Esophagus (tissue), 2 donors: Measurements from ENCODE around the gene AGFG1. TPM values are rescaled to one million over a fixed set of nuclear protein-coding genes. Genes with fewer than 3 reads are reported as not detected.
"Not testable (repeated sequence)": the region's sequence is repeated elsewhere in the genome, so short reads cannot be mapped to it uniquely, and the experiment has no call there.

Experiments used
- H3K27ac ChIP-seq, 2 donors: one replicate each; pipeline ENCODE4 v1.5.1; 2013; ENCODE audit warnings: low read depth in 2 of 2, mild to moderate bottlenecking in 2 of 2, inconsistent platforms in 1 of 2, low read length in 1 of 2, moderate library complexity in 1 of 2
- H3K27me3 ChIP-seq, 2 donors: one replicate each; pipeline ENCODE4 v1.6.1; 2013; ENCODE audit warnings: low read length in 2 of 2, control low read depth in 1 of 2, mild to moderate bottlenecking in 1 of 2; ENCODE audit not compliant: insufficient read depth in 2 of 2, control insufficient read depth in 1 of 2
- H3K36me3 ChIP-seq, 2 donors: one replicate each; pipeline ENCODE4 v1.6.1; 2013; ENCODE audit warnings: low read length in 1 of 2; ENCODE audit not compliant: control insufficient read depth in 2 of 2, insufficient read depth in 2 of 2
- H3K4me1 ChIP-seq, 2 donors: one replicate each; pipeline ENCODE4 v1.6.1; 2013; ENCODE audit warnings: low read length in 1 of 2; ENCODE audit not compliant: control insufficient read depth in 2 of 2, insufficient read depth in 2 of 2
- H3K4me3 ChIP-seq, 2 donors: one replicate each; pipeline ENCODE4 v1.5.1; 2013; ENCODE audit warnings: low read length in 2 of 2, mild to moderate bottlenecking in 2 of 2, low read depth in 1 of 2, moderate library complexity in 1 of 2
- H3K9me3 ChIP-seq, 2 donors: one replicate each; pipeline ENCODE4 v1.6.1; 2013; ENCODE audit warnings: mild to moderate bottlenecking in 2 of 2, low read depth in 1 of 2, low read length in 1 of 2, moderate library complexity in 1 of 2; ENCODE audit not compliant: control insufficient read depth in 2 of 2, insufficient read depth in 1 of 2
- WGBS, 2 donors: extraction: QIAGEN DNeasy Blood & Tissue Kit; methylation state at CpG; one replicate each; pipeline ENCODE4 v1.1.7; 2013; 5-methylcytosine and 5-hydroxymethylcytosine counted together
- polyA plus RNA-seq, 2 donors: library from polyadenylated mRNA; stranded (reverse); fragments of 200-250 nt; gene quantifications; one replicate each; pipeline ENCODE4 v1.2.3, GENCODE V29; 2013
- donor health status: healthy with polysubstance abuse.
- donor health status: Bipolar disorder and iron deficiency.

Gene AGFG1
- polyA plus RNA-seq, 2 donors, result 20.3 to 31.2 TPM

DNA sequence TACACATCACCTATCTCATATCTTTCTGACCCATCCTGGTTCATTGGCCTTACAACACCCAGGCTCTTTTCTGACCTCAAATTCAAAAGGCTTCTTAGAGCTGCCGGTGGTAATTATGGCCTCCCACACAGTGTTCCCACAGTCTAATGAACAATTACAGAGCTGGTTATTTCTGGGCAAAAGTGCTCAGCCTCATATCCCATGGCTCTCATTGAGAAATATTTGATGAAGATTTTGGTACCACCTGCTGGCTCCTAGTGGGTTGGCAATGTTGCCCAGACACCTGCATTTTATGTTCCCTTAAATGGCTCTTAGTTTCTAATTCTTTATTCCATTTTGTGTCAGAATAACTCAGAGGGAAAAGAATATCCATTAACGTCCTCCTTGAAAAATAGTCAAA is 106.7 kb downstream of the AGFG1 start:
- H3K4me1 ChIP-seq, result no peaks in the 10 kb centered on the region
- H3K27me3 ChIP-seq, result no peaks in the 10 kb centered on the region
- 77 to 78% methylated on average over 2 of the region's 2 CpGs for WGBS, 2 donors
- H3K27ac ChIP-seq, result no peak overlapping the region
- H3K4me3 ChIP-seq, result no peak overlapping the region
- H3K9me3 ChIP-seq, result peaks cover 3 to 5% of the 10 kb centered on the region in 2 donors
- H3K36me3 ChIP-seq, result no peaks in the 10 kb centered on the region

DNA sequence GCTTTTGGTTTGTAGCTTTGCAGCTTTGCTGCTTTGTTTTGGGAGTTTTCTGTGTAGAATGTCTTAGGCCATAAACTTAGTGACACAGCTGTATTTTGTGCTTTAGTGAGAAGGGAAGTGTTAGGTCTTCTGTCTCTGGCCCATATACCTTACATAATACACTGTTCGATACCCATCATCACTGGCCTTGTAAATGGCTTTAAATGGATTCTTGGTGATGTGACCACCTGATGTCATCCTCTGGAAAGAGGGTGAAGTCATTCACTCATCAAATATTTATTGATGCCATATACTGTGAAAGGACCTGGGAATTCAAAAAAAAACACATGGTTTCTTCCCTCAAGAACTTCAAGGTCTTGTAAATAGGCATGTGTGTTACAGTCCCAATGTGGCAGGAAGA is 107.8 kb downstream of the AGFG1 start:
- 87 to 96% methylated on average over 1 of the region's 1 CpG for WGBS, 2 donors
- Histone ChIP-seq H3K36me3 (no peaks in the 10 kb centered on the region), H3K27ac (no peak overlapping the region), H3K4me3 (no peak overlapping the region), H3K4me1 (no peaks in the 10 kb centered on the region), H3K9me3 (peaks cover 3 to 5% of the 10 kb centered on the region in 2 donors), H3K27me3 (no peaks in the 10 kb centered on the region)

DNA sequence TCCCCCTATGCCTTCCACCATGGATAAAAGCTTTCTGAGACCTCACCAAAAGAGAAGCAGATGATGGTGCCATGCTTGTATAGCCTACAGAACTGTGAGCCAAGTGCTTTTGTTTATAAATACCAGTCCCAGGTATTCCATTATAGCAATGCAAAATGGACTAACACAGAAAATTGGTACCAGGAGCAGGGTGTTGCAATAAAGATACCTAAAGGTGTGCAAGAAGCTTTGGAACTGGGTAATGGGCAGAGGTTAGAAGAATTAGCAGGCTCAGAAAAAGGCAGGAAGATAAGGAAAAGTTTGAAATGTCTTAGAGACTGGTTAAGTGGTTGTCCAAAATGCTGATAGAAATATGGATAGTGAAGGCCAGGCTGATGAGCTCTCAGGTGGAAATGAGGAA is 110.4 kb downstream of the AGFG1 start:
- Histone ChIP-seq H3K27me3 (no peaks in the 10 kb centered on the region), H3K27ac (no peak overlapping the region), H3K36me3 (no peaks in the 10 kb centered on the region)

DNA sequence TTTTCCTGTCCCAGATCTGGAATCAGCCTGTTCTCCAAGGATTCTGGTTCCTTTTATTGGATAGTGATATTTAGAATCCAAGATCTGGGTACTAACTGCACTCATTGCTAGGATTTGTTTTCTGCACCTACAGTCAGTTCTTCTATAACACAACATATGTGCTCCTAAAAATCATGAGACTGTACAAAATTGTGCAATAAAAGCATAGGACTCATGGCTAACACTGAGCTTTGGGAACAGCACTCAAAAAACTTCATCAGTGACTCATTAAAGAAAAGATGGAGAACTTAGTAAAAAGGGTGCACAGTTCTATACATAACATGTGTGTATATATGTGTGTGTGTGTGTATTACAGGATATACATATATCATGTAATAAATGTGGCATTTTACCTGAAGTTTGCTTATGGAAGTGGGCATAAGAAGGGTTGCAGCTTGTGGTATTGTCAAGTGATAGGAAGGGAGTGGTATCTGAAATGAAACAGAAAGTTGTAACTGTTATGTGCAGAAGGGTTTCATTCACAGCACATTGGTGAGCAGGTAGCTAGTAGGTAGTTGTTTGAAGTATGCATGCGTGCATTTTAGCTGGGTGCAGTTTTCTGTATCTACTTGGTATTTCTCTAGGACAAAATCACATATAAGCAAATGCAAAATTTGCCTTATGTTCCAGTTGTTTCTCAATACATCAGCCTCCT is 120.9 kb downstream of the AGFG1 start:
- WGBS, 2 donors, result 90 to 91% methylated on average over 1 of the region's 1 CpG
- Histone ChIP-seq H3K27me3 (no peaks in the 10 kb centered on the region), H3K4me1 (no peaks in the 10 kb centered on the region), H3K9me3 (no peaks in the 10 kb centered on the region), H3K36me3 (no peaks in the 10 kb centered on the region), H3K4me3 (no peak overlapping the region), H3K27ac (no peak overlapping the region)

More for the DNA sequence above, 110.4 kb downstream of the AGFG1 start:
- peaks cover 3 to 5% of the 10 kb centered on the region in 2 donors for H3K9me3 ChIP-seq
- no peak overlapping the region for H3K4me3 ChIP-seq
- H3K4me1 ChIP-seq, result no peaks in the 10 kb centered on the region

DNA sequence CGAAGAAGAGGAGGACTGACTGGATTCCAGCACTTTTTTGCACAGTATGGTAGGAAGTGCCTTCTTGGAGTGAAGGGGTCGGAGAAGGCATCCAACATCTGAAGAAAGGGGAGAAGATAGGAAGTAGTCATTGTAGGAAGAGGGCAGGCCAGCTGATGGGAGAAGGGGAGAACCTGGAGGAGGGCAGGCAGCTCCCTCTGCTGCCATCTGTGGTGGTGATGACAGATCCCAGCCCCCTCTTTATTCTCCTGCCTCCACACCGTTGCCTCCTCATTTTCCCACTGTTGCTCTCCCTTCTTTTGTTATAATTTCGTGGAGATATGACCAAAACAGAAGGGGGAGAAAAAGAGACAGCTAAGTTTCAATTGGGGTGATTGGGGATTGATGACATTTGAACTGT is 123.8 kb downstream of the AGFG1 start:
- Histone ChIP-seq H3K27ac (no peak overlapping the region), H3K4me3 (no peak overlapping the region), H3K27me3 (no peaks in the 10 kb centered on the region), H3K9me3 (no peaks in the 10 kb centered on the region), H3K36me3 (no peaks in the 10 kb centered on the region), H3K4me1 (no peaks in the 10 kb centered on the region)
- WGBS, 2 donors, result 50 to 67% methylated on average over 3 to 4 of the region's 4 CpGs

DNA sequence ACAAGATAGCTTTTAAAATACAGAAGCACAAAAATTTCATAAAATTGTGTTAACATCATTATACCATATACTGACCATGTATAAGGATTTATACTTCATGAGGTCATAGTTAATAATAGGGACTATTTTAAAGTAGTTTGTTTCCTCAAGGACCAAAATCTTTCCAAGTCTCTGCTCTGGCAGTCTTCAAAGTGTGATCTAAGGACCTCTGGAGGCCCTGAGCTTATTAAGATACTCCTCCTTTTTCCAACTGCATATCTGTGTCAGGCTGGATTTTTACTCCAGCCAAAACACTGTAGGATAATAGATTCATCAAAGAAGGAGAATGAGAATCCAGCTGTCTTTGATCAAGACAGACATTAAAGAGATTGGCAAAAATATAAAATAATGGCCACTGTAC is 125.1 kb downstream of the AGFG1 start:
- Histone ChIP-seq H3K4me3 (no peak overlapping the region), H3K27ac (no peak overlapping the region), H3K9me3 (no peaks in the 10 kb centered on the region), H3K27me3 (no peaks in the 10 kb centered on the region), H3K4me1 (no peaks in the 10 kb centered on the region), H3K36me3 (no peaks in the 10 kb centered on the region)

DNA sequence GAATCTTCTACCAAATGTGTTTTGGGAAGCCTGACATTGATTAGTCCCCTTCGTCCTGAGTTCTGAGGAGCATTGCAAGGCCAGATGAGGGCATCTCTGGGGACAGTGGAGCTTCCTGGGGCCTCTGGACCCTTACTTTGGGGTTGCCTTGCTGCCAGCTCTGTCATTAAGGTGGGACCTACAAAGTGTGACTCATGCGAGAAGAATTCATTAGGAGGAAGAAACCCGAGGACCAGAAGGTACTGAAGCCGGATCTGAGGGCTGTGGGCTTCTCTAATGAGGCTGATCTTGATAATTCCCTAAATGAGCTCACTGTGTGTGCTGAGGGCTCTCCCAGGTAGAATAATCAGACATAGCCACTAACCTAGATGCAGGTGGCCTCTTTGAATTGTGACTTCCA is 126.0 kb downstream of the AGFG1 start:
- no peaks in the 10 kb centered on the region for H3K27me3 ChIP-seq
- H3K27ac ChIP-seq, result no peak overlapping the region
- H3K4me3 ChIP-seq, result no peak overlapping the region
- H3K36me3 ChIP-seq, result no peaks in the 10 kb centered on the region
- 65 to 68% methylated on average over 4 of the region's 4 CpGs for WGBS, 2 donors
- no peaks in the 10 kb centered on the region for H3K9me3 ChIP-seq
- H3K4me1 ChIP-seq, result no peaks in the 10 kb centered on the region

DNA sequence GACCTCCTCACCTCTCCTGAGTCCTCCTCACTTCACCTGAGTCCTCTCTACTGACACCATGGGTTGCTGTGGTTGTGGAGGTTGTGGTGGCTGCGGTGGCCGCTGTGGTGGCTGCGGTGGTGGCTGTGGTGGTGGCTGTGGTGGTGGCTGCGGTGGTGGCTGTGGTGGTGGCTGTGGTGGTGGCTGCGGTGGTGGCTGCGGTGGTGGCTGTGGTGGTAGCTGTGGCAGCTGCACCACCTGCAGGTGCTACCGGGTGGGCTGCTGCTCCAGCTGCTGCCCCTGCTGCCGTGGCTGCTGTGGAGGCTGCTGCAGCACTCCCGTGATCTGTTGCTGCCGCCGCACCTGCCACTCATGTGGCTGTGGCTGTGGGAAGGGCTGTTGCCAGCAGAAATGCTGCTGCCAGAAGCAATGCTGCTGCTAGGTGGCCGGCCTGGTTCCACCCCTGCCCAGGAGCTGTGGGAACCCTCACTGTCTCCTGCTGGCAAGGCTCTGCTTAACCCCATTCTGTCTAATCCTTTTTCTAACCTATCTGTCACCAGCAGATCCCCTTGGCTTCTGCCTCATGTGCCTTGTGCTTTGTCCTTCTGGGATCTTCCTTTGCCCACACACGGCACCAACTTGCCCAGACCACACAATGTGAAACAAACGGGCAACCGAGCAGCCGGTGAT is 127.0 kb downstream of the AGFG1 start, which contains the start of gene SCYGR2:
SCYGR2 (plus strand) TSS at position 59 of the 669 bp plus-strand sequence; CDS start at position 59, 0 bp downstream.
- not testable (repeated sequence) for H3K9me3 ChIP-seq, H3K27me3 ChIP-seq, H3K36me3 ChIP-seq, H3K27ac ChIP-seq, H3K4me1 ChIP-seq, H3K4me3 ChIP-seq
- 64 to 83% methylated on average over 13 to 16 of the region's 16 CpGs for WGBS, 2 donors

DNA sequence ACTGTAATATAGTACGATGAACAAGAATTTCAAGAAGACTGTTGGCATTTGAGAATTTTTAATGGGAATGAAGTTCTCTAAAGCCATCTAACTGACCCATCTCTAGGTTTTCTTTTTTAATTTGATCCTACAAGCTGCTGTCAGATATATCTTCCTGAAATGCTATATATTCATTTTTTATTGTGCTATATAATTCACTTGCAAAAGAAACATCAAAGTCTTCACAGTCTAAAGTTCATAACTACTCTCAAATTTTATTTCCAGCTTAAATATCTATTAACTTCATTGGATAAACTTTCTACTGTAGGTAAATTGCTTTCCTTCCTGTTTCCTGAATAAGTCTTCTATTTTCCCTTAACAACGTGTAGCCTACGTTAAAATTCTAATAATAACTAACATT is 130.4 kb downstream of the AGFG1 start:
- no peaks in the 10 kb centered on the region for H3K4me1 ChIP-seq
- H3K9me3 ChIP-seq, result no peaks in the 10 kb centered on the region
- H3K27ac ChIP-seq, result no peak overlapping the region
- no peaks in the 10 kb centered on the region for H3K27me3 ChIP-seq
- no peaks in the 10 kb centered on the region for H3K36me3 ChIP-seq
- no peak overlapping the region for H3K4me3 ChIP-seq
- WGBS, 2 donors, result 78% methylated on average over 3 of the region's 3 CpGs

DNA sequence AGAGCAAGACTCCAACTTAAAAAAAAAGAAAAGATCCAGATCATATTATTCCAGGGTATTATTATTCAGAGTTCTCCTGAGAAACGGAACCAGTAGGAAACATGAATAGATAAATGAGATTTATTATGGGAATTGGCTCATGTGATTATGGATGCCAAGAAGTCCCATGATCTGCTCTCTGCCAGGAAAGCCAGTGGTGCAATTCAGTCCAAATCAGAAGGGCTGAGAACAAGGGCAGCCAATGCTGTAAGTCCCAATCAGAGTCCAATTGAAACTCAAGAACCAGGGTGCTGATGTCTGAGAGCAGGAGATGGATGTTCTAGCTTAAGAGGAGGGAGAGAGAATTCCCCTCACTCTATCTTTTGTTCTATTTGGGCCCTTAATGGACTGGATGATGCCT is 134.5 kb downstream of the AGFG1 start:
- H3K27ac ChIP-seq, result no peak overlapping the region
- no peaks in the 10 kb centered on the region for H3K4me1 ChIP-seq
- H3K9me3 ChIP-seq, result no peaks in the 10 kb centered on the region
- H3K27me3 ChIP-seq, result no peaks in the 10 kb centered on the region
- WGBS, 2 donors, result 72 to 86% methylated on average over 1 of the region's 1 CpG
- H3K36me3 ChIP-seq, result no peaks in the 10 kb centered on the region
- no peak overlapping the region for H3K4me3 ChIP-seq
